Esophagus muscularis mucosa (tissue), 4 donors: Measurements from ENCODE around the gene CSKMT. TPM values are rescaled to one million over a fixed set of nuclear protein-coding genes. Genes with fewer than 3 reads are reported as not detected.
A peak's percentile ranks its signal among the peaks of the same experiment; 100 is the strongest.
"Not testable (repeated sequence)": the region's sequence is repeated elsewhere in the genome, so short reads cannot be mapped to it uniquely, and the experiment has no call there.

ENCODE experiments used
- DNase-seq: peaks from one replicate; pipeline ENCODE4 v3.0.0-alpha.2; 2017; ENCODE audit errors: extremely low spot score
- H3K27ac ChIP-seq, 4 donors: fragments of 200-600 bp; sonication (generic); replicated peaks in 1 of 4; 1 replicate in 3 of 4; 2 replicates in 1 of 4; pipeline ENCODE4 v1.5.1; 2016 to 2019; ENCODE audit warnings: mild to moderate bottlenecking in 1 of 4
- H3K27me3 ChIP-seq, 4 donors: fragments of 200-600 bp; sonication (generic); one replicate each; pipeline versions ENCODE4 v1.5.1 to v1.6.0; 2016 to 2019
- H3K36me3 ChIP-seq, 4 donors: fragments of 200-600 bp; sonication (generic); one replicate each; pipeline ENCODE4 v1.5.1; 2016 to 2019
- H3K4me1 ChIP-seq, 4 donors: fragments of 200-600 bp; sonication (generic); one replicate each; pipeline ENCODE4 v1.5.1; 2016 to 2019
- H3K4me3 ChIP-seq, 4 donors: fragments of 200-600 bp; sonication (generic); 1 replicate in 2 of 4; 2 replicates in 2 of 4; pipeline ENCODE4 v1.5.1; 2016 to 2019; ENCODE audit warnings: mild to moderate bottlenecking in 4 of 4, moderate library complexity in 1 of 4
- H3K9me3 ChIP-seq, 4 donors: fragments of 200-600 bp; sonication (generic); 1 replicate in 3 of 4; 2 replicates in 1 of 4; pipeline ENCODE4 v1.5.1; 2016 to 2019
- CTCF ChIP-seq, 3 experiments: fragments of 200-600 bp in 2 of 3; fragments of 450-650 bp in 1 of 3; sonication (generic) in 2 of 3; IDR thresholded peaks; one replicate each; pipeline ENCODE4 v1.5.1; 2017 to 2019; ENCODE audit warnings: antibody characterized with exemption in 3 of 3, mild to moderate bottlenecking in 2 of 3, moderate library complexity in 1 of 3
- EP300 ChIP-seq: sonication (generic); formaldehyde crosslinking; IDR thresholded peaks from one replicate; pipeline ENCODE4 v1.6.1; 2017; ENCODE audit warnings: antibody characterized with exemption
- POLR2A ChIP-seq: fragments of 450-650 bp; IDR thresholded peaks from one replicate; pipeline ENCODE4 v1.6.1; 2017; ENCODE audit warnings: antibody characterized with exemption, moderate library complexity, mild to moderate bottlenecking, low read depth
- POLR2AphosphoS5 ChIP-seq, 2 donors: sonication (generic); formaldehyde crosslinking; IDR thresholded peaks; one replicate each; pipeline ENCODE4 v1.6.1; 2017; ENCODE audit warnings: antibody characterized with exemption in 2 of 2
- WGBS: methylation state at CpG from one replicate; pipeline ENCODE4 v1.1.5; 2018; 5-methylcytosine and 5-hydroxymethylcytosine counted together
- intact Hi-C: fragments of 100-400 bp; cut with DNase I; formaldehyde crosslinking; loops from one replicate; pipeline ENCODE4 v1.15.1; 2023
- total RNA-seq, 4 donors: library from RNA; depleted of rRNA; stranded (reverse); fragments of >200 nt; gene quantifications; one replicate each; pipeline versions ENCODE4 v1.1.0 to v1.2.1, GENCODE V29; 2016

Gene CSKMT
- total RNA-seq, 4 donors from 2014 or later, result 2.9 to 4.9 (median 3.1) TPM

- 96% methylated on average over 7 of the region's 7 CpGs for WGBS
These were observed 17.4 kb downstream of the CSKMT start for GRCh38 chr11:62682518-62682917.

GRCh38 chr11:62687508-62688396 lies 22.6 kb downstream of the CSKMT start:
- WGBS, result 55% methylated on average over 20 of the region's 74 CpGs
- peak overlapping the region; percentile 47 to 57 (median 50) for H3K4me3 ChIP-seq
- H3K9me3 ChIP-seq, result no peaks in the 10 kb centered on the region
- no peak for TF ChIP-seq POLR2AphosphoS5 (IDR thresholded peaks at IDR 0.05)
- no peak for TF ChIP-seq CTCF (IDR thresholded peaks at IDR 0.05)
- TF ChIP-seq EP300, result no peak
- TF ChIP-seq POLR2A, result no peak
- peak overlapping the region; percentile 57 to 80 (median 72) for H3K27ac ChIP-seq
- H3K27me3 ChIP-seq, result peaks cover 3 to 20% (median 8%) of the 10 kb centered on the region in 4 donors
- H3K4me1 ChIP-seq, result peaks cover 7 to 34% (median 28%) of the 10 kb centered on the region in 4 donors
- intact Hi-C loops, result no loop called here
- peaks cover 9 to 31% (median 29%) of the 10 kb centered on the region in 4 donors for H3K36me3 ChIP-seq
- no peak for DNase-seq

More at GRCh38 chr11:62682518-62682917, 17.4 kb downstream of the CSKMT start:
- H3K36me3 ChIP-seq, result peaks cover 4 to 8% (median 5%) of the 10 kb centered on the region in 4 donors
- H3K4me1 ChIP-seq, result peaks cover 23 to 37% (median 31%) of the 10 kb centered on the region in 4 donors
- H3K27ac ChIP-seq, result no peak overlapping the region
- no peak for DNase-seq
- no peaks in the 10 kb centered on the region for H3K9me3 ChIP-seq
- TF ChIP-seq POLR2A (no peak), CTCF (IDR thresholded peaks at IDR 0.05) (no peak), EP300 (no peak), POLR2AphosphoS5 (IDR thresholded peaks at IDR 0.05) (no peak)
- H3K4me3 ChIP-seq, result no peak overlapping the region
- H3K27me3 ChIP-seq, result peaks cover under 1 to 8% (median 1%) of the 10 kb centered on the region in 4 donors
- intact Hi-C loops, result no loop called here

- H3K9me3 ChIP-seq, result no peaks in the 10 kb centered on the region
- intact Hi-C loops, result no loop called here
- WGBS, result 34% methylated on average over 1 of the region's 1 CpG
- DNase-seq, result no peak
- peak overlapping the region; percentile 47 to 57 (median 50) for H3K4me3 ChIP-seq
- H3K36me3 ChIP-seq, result peaks cover 12 to 39% (median 35%) of the 10 kb centered on the region in 4 donors
- no peak for TF ChIP-seq POLR2AphosphoS5 (IDR thresholded peaks at IDR 0.05)
- TF ChIP-seq EP300, result no peak
- no peak for TF ChIP-seq CTCF (IDR thresholded peaks at IDR 0.05)
- no peak for TF ChIP-seq POLR2A
- H3K27ac ChIP-seq, result peak overlapping the region; percentile 57 to 80 (median 72)
- H3K27me3 ChIP-seq, result peaks cover 3 to 20% (median 8%) of the 10 kb centered on the region in 4 donors
- peaks cover 7 to 34% (median 28%) of the 10 kb centered on the region in 4 donors for H3K4me1 ChIP-seq
These were observed 23.4 kb downstream of the CSKMT start for GRCh38 chr11:62688491-62688890.

- H3K9me3 ChIP-seq, result no peaks in the 10 kb centered on the region
- TF ChIP-seq EP300, result no peak
- peak; percentile 76 to 87 for TF ChIP-seq POLR2AphosphoS5 (IDR thresholded peaks at IDR 0.05)
- peak; percentile 24 for TF ChIP-seq POLR2A
- no peak for TF ChIP-seq CTCF (IDR thresholded peaks at IDR 0.05)
- 39% methylated on average over 11 of the region's 11 CpGs for WGBS
- intact Hi-C loops, result no loop called here
- peak; percentile 97 for DNase-seq
- H3K4me3 ChIP-seq, result peak within 1 kb of the TSS; percentile 47 to 57 (median 50)
- H3K27ac ChIP-seq, result peak within 1 kb of the TSS; percentile 57 to 80 (median 72)
- H3K4me1 ChIP-seq, result peaks cover 10 to 39% (median 30%) of the 10 kb centered on the region in 4 donors
- peaks cover 3 to 20% (median 8%) of the 10 kb centered on the region in 4 donors for H3K27me3 ChIP-seq
- H3K36me3 ChIP-seq, result peaks cover 17 to 45% (median 37%) of the 10 kb centered on the region in 4 donors
These were observed 24.5 kb downstream of the CSKMT start, which contains the start of gene LRRN4CL for GRCh38 chr11:62689421-62690183. Gene LRRN4CL, minus strand, starts transcription at chr11:62689530. Its CDS starts 1,022 bp downstream, at chr11:62688508.

GRCh38 chr11:62693624-62694023 lies 28.5 kb downstream of the CSKMT start:
- H3K27ac ChIP-seq, H3K27me3 ChIP-seq, intact Hi-C loops, H3K4me3 ChIP-seq, DNase-seq, H3K9me3 ChIP-seq: not testable (repeated sequence)
- 83% methylated on average over 4 of the region's 4 CpGs for WGBS
- peaks cover 8 to 31% (median 22%) of the 10 kb centered on the region in 4 donors for H3K4me1 ChIP-seq
- H3K36me3 ChIP-seq, result peaks cover 17 to 48% (median 37%) of the 10 kb centered on the region in 4 donors
